Measurements from ENCODE around the gene CDIP1.

The CDIP1 gene

DNA sequence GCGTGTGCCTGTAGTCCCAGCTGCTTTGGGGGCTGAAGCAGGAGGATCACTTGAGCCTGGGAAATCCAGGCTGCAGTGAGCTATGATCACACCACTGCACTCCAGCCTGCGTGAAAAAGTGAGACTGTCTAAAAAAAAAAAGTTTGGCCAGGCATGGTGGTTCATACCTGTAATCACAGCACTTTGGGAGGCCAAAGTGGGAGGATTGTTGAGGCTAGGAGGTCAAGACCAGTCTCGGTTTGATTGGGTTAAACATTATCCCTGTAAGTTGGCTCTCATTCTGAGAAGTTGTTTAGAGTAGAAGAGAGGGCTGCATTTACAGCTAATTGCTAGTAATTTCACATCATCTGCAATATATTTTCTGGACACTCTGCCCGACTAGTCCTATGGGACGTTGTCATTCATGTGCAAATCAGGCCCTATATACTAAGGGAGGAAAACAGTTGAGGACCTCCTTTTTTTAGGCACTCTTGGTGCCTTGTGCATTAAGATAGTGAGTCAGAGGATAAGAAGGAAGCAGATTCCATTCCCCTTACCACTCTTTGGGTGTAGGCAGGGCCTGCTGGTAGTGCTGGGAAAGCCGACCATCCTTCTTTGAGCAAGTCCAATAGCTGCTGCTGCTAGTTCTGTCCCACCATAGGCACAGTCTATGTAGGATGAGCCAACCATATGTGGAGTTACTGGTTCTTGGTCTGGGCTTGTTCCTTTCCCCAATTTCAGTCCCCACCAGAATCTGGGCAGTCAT lies 43.7 kb downstream of the CDIP1 start:
- in situ Hi-C loops (cut with MboI; ENCODE audit: low sequenced_read_pairs): no loop called here

DNA sequence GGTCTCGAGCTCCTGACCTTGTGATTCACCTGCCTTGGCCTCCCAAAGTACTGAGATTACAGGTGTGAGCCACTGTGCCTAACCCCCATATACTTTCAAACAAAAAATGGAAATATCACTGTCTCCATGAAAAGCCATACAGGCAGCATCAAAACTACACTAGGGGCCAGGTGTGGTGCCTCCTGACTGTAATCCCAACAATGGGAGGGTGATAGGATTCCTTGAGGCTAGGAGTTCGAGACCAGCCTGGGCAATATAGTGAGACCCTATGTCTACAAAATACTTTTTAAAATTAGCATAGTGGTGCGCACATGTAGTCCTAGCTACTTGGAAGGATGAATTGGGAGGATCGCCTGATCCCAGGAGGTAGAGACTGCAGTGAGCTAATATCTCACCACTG lies 46.7 kb downstream of the CDIP1 start:
- in situ Hi-C loops (cut with MboI; ENCODE audit: low sequenced_read_pairs): no loop called here

DNA sequence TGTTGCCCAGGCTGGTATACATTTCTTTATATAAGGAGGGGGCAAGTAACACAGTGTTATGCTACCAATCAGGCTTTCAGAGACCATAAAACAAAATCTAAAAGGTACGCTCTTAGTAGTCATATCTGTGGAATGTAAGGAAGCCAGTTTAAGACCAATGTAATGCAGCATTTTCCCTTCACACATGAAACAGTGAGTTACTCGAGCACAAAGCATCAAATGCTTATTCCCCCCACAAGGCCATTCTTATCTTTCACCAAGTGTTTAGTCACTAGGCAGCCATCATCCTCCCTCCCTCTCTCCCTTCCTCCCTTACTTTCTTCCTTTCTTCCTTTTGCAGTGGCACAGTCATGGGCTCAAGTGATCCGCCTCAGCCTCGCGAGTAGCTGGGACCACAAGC lies 49.5 kb downstream of the CDIP1 start:
- in situ Hi-C loops (cut with MboI; ENCODE audit: low sequenced_read_pairs): no loop called here

DNA sequence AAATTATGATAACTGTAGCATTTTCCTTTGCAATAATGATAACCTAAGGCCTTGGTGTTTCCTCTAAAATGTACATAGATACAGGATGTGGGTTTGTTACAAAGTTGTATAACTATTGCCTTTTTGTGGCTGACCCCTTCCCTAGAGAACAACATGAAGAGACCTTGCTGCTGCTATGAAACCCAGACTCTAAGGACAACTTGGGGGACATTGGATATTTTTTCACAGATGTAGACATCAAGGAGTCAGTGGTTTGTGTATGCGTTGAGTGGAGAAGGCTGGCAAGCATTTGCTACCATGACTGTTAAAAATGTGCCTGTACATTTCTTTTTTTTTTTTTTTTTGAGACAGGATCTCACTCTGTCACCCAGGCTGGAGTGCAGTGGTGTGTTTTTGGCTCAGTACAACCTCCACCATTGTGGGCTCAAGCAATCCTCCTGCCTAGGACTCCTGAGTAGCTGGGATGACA lies 50.0 kb downstream of the CDIP1 start:
- in situ Hi-C loops (cut with MboI; ENCODE audit: low sequenced_read_pairs): no loop called here

DNA sequence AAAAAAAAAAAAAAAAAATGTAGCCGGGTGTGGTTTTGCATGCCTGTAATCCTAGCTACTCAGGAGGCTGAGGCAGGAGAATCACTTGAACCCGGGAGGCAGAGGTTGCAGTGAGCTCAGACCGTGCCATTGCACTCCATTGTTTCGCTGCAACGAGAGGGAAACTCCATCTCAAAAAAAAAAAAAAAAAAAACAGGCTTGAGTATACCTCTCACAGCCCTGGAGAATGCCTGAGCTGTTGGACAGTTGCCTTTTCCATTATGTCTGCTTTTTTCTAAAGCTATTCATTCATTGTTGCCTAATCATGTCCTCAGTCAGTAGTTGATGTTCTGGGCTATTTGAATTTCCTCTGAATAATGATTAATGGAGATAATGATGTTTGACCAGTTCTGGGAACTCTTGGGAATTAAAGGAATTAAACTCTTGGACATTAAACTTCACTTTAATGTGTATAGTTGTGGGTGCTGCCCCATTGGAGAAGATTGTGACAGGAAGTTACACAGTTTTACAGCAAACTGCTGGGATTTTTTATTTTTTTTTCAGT lies 50.5 kb downstream of the CDIP1 start:
- in situ Hi-C loops (cut with MboI; ENCODE audit: low sequenced_read_pairs): no loop called here

DNA sequence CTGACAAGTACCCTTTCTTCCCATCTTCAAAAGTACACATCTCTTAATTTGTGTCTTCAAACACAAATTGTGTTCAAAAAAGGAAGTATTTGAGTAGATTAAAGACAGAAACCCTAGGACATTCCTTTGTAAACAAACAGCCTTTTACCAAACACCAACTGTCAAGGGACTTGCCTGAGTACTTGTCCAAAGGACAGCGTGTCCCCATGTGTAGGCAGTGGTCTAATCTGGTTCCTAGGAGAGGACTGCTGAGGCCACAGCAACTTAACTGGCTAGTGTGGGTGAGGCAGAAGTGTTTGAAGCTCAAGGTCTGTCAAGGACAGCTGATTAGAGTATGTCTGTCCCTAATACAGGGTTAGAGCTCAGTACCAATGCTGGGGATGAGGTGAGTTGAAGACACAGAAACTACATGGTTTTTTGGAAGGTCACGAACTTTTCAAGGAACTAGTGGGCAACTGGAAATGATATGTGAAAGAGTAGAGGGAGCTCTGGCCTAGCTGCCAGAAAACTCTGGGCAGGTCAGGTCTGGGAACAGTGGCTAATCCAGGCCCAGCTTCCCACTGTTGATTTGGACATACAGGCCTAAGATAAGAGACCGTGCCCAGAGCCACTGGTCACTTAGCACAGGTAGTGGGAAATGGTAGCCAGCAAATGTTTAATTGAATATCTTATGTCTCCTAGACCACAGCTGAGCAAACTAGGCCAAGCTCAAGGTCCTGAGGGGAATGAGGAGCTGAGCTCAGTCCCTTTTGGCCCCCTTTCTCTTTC lies 52.3 kb downstream of the CDIP1 start:
- in situ Hi-C loops (cut with MboI; ENCODE audit: low sequenced_read_pairs): no loop called here

DNA sequence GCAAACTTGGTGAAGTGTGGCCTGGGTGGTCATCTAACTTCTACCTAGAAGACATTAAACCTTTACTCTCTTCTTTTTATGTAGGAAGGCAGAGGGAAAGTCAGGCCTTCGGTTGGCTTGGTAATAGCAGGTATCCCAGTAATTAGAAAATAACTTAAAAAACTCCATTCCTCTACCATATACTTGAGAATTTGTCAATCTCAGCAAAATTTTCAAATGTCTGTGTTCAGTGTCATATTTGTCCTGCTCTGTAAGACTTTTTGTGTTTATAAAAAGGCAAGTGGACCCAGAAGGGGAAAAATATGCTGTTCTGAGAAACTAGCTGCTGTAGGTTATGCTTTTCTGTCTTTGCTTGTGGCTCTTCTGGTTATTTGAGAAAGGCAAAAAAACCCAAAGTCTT lies 56.6 kb downstream of the CDIP1 start:
- in situ Hi-C loops (cut with MboI; ENCODE audit: low sequenced_read_pairs): no loop called here

DNA sequence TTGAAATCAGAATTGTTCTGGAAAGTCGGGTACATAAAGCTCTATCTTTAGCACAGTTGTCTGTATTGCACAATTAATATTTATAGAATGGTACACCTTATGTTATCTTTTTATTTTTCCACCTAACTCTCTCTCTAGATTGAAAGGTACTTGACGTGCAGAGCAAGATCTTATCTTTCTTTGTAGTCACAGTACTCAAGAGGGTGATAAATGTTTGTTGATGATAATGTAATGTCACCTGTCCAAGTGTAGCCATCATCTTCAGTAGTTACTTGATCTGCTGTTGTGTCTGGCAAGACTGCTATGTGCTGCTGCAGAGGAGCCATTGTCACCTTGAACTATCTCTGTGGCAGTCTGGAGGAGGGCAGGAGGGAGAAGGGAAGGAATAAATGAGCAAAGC lies 57.0 kb downstream of the CDIP1 start:
- in situ Hi-C loops (cut with MboI; ENCODE audit: low sequenced_read_pairs): no loop called here

DNA sequence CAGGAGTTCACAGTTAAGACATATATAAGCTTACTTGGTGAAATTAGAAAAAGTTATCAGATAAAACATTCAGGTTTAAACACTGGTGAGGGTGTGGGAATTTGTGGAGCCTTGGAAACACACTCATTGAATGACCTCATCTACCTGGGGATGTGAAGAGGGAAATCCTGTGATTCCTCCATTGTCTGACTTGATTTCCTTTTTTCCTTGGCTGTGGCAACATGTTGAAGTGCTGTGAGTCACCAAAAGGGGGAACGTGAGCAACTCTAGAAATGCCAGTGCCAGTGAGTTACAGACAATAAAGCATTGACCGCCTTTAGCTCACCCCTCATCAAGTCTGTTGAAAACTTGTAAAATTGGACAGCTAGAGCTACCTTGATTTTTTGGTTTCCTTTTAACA lies 60.6 kb downstream of the CDIP1 start:
- in situ Hi-C loops (cut with MboI; ENCODE audit: low sequenced_read_pairs): no loop called here

DNA sequence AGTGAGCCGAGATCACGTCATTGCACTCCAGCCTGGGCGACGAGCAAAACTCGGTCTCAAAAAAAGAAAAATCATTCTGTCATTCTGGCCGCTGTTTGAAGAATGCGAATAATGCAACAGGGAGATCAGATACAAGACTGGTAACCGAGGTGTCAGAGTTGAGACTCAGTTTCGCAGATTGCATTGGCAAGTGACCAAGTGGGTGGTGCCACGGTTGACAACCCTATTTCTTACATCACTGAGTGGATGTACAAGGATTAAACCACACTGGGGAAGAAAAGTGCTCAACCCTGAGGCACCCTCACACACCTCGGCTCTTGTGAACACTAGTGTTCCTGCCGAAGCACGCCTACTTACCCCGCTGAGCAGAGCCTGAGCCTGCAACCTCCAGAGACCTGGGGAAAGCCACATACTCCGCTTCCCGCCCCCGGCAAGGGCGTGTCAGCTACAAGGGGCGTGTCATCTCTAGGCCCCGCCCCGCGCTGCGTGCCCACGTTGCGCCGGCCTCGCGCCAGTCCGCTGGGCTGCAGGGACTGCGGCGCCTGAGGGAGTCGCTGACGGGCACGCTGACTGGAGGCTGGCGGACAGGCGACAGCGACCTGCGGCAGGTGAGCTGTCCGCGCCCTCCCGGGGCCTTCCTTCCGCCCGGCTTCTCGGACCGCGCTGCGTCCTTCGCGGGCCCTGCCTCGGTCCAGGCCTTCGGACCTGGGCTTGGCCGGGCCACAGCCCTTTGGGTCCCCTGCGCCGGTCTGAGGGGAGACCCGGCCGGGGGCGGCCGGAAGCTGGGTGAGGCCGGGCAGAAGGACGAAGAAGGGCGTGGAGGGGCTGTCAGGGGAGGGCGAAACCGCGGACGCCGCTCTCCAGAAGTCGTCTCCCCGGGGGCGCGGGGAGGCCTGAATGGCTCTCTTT lies 62.4 kb downstream of the CDIP1 start, which contains the start of gene HMOX2:
Gene HMOX2, plus strand, starts transcription at position 519 of the 909 bp plus-strand sequence. CDS start 29,127 bp downstream, outside the sequence.
- in situ Hi-C loops (cut with MboI; ENCODE audit: low sequenced_read_pairs): no loop called here

DNA sequence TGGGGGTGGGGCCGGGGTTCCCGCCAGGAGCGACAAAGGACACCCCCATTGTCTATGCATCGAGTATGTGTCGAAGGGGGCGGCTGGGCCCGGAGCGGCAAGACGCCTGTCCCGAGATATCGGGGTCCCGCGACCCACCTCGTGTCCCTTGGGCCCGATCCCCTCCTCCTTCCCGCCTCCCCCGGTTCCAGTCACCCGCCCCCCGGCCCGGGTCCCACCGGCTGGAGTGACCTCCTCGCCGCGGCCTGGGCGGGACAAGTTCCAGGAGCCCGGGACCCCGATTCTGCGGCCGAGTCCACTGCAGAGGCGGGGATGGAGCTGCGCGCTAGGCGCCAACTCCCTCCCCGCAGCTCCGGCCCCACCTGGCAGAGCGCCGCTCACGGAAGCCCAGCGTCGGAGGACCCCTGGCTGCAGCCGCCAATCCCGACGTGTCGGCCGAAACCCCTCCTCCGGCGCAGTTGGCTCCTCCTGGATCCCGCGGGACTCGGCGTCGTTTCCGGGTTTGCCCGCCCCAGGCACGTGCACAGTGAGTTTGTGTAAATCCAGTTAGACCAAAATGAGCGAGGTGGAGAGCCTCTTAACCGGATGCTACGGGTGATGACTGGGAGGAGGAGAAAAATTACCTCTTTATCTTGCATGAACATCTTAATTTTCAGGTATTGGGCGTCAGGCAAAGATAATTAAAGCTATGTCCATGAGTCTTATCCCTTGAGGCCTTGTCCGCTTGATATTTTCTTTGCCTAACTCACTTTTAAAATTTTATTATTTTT lies 64.2 kb downstream of the CDIP1 start, which contains the start of gene NMRAL1:
Gene NMRAL1, minus strand, starts transcription at position 434 of the 770 bp plus-strand sequence. CDS start 493 bp downstream, outside the sequence.
- in situ Hi-C loops (cut with MboI; ENCODE audit: low sequenced_read_pairs): no loop called here

DNA sequence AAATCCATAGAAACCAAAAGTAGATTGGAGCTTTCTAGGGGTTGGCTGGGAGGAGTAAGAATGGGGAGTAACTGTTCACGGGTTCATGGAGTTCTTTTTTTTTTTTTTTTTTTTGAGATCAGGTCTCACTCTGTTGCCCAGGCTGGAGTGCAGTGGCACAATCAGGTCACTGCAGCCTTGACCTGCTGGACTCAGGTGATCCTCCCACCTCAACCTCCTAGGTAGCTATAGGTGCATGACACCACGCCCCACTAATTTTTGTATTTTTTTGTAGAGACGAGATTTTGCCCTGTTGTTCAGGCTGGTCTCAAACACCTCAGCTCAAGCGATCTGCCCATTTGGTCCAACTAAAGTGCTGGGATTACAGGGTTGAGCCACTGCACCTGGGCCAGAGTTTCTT lies 65.7 kb downstream of the CDIP1 start:
- in situ Hi-C loops (cut with MboI; ENCODE audit: low sequenced_read_pairs): no loop called here

DNA sequence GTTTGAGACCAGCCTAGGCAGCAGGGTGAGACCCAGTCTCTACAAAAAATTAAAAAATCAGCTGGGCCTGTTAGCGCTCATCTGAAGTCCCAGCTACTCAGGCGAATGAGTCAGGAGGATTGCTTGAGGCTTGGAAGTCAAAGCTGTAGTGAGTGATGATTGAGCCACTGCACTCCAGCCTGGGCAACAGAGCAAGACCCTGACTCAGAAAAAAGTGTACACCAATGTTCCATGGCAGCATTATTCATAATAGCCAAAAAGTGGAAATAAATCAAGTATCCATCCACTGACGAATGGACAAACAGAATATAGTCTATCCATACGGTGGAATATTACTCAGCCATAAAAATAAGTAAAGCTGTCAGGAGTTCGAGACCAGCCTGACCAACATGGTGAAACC lies 66.7 kb downstream of the CDIP1 start:
- in situ Hi-C loops (cut with MboI; ENCODE audit: low sequenced_read_pairs): no loop called here

DNA sequence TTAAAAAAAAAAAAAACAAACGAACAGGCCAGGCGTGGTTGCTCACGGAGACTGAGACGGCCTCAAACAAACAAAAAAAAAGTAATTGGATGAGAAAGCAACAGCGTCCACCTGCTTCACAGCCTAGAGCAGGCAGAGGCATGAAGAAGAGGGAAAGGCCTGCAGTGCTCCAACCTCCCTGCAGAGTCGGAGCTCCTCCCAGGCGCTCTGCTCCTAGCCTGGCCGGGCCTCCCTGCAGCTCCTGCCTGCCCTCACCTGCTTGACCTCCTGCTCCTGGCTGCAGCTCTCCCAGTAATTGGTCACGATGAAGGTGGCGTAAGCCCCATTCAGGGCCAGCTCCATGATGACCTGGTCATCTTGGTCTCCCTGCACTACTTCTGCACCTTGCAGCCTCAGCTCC lies 69.6 kb downstream of the CDIP1 start:
- in situ Hi-C loops (cut with MboI; ENCODE audit: low sequenced_read_pairs): no loop called here

DNA sequence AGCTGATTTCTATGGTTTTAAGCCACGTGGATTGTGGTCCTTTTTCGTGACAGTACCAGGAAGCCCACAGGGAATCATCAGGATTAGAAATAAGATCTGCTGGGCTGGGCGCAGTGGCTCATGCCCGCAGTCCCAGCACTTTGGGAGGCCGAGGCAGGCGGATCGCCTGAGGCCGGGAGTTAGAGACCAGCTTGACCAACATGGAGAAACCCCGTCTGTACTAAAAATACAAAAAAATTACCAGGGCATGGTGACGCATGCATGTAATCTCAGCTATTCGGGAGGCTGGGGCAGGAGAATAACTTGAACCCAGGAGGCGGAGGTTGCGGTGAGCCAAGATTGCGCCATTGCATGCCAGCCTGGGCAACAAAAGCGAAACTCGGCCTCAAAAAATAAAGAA lies 70.7 kb downstream of the CDIP1 start:
- in situ Hi-C loops (cut with MboI; ENCODE audit: low sequenced_read_pairs): no loop called here

DNA sequence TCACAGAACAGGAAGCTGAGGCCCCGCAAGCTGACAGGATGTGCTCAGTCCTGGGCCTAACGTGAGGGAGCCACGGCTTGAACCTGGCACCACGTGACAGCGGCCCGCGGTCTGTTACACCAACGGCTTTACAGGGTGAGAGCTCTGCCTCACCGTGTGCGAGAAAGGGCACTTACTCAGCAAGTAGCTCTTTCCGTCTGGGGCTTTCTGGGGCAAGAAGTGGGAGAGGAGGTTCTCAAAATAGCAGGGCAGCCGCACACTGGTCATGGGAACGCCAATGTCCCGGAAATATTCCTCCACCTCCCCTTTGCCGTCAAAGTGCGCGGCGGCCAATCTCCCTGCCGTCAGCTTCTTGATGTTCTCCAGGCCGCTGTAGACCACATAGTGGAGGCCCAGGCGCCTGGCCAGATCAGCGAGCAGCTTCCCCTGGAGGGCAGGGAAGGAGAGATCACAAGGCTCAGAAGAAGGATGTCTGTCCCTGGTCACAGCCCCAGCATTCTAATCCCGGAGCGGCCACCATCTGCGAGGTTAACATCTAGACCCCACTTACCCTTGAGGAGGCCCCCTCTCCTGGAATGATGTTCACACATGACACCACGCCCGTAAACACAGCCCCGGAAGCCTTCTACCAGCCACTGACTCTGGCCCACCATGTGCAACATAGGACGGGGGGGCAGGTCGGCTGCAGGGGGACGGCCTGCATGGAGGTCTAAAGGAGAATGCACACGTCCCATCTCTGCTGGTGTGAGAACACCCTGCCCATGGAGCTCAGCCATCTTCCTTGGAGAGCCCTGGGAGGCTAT lies 72.4 kb downstream of the CDIP1 start:
- in situ Hi-C loops (cut with MboI; ENCODE audit: low sequenced_read_pairs): no loop called here

DNA sequence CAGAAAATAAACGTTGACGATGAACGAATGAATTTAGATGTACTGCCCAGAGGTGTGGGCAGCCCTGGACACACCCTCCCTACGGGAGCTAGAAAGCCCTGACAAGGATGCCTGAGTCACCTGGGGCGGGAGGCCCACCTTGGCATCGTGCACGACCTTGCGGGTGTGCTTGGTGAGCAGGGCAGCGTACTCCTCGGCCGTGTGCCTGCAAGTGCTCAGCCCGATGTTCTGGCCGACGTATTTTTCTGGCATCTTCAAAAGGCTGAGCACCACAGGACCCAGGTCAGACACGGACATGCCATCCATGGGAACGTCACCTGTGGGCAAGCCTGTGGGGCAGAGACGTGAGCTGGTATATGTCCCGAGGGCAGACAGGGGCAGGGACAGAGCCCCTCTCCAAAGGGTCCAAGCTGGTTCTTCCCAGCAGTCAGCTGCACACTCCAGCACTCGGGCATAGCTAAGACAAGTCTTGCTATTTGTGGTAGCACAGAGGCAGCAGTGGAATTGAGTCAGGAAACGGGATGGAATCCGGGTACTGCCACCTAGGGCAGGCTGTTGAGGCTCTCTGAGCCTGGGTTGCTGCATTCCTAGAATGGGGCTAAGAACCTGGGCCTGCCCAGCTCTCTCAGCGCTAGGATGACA lies 74.9 kb downstream of the CDIP1 start:
- in situ Hi-C loops (cut with MboI; ENCODE audit: low sequenced_read_pairs): no loop called here

DNA sequence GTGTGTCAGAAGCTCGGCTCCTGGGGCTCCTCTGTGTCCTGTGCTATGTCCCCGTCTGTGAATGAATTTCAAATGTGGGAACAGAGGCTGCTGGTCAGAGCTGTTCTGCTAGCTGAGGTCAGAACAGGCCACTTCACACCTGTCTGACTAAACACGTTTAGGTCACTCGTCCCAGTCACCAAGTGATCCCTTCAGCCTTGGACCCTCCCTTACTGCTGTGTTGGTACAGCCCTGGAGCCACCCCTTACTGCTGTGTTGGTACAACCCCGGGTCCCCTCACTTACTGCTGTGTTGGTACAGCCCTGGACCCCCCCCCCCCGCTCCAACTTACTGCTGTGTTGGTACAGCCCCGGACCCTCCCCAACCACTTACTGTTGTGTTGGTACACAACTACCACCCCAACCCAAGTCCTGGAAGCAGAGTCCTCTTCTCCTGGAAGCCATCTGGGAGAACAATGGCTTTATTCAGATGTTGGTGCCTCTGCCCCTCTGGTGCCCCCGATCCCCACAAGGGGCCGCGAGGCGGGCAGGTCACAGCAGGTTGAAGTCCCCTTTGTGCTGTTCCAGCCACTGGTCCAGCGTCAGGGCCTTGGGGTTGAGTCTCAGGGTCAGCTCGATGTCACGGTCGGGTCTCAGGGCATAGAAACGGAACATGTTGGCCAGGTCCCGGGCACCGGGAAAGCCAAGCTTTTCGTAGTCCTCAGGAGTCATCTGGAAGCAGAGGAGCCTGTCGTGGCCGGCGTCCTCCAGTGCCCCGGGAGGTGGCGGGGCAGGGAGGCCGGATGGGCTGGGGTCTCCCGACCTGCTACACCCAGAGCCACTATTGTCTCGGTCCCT lies 77.1 kb downstream of the CDIP1 start:
- in situ Hi-C loops (cut with MboI; ENCODE audit: low sequenced_read_pairs): no loop called here
